ENCODE results near the gene ATG2A.
A peak's percentile ranks its signal among the peaks of the same experiment; 100 is the strongest.

DNA sequence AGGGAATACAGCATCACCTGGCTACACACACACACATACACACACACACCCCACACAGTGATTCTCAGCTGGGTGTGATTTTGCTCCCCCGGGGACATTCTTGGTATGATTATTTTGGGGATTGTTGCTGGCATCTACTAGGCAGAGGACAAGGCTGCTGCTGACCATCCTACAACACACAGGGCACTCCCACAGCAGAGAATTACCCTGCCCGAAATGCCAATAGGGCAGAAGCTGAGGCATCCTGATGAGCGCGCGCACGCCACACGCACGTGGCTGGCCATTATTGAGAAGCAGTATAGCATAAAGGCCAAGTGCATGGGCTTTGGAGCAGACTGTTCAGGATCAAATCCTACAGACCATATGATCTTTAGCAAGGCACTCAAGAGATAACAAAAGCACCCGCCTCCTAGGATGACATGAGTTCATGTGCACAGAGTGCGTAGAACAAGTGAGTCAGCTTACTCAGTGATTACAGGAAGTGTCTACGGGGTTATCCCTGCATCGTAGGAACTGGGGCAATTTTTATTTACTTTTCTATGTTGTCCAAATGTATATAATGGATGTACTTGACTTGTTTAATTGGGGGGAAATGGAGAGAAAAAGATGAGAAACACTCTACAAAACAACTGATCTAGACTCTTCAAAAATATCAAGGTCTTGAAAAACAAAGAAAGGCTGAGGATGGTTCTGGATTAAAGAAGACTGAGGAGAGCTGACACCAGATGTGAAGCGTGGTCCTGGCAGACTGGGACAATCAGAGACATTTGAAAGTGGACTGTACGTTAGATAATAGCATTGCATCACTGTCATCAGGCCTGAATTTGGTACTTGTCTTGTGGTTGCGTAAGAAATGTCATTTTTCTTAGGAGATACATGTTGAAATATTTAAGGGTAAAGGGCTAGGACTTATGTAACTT lies 31.4 kb downstream of the ATG2A start:
- TF ChIP-seq, protein P1, sequence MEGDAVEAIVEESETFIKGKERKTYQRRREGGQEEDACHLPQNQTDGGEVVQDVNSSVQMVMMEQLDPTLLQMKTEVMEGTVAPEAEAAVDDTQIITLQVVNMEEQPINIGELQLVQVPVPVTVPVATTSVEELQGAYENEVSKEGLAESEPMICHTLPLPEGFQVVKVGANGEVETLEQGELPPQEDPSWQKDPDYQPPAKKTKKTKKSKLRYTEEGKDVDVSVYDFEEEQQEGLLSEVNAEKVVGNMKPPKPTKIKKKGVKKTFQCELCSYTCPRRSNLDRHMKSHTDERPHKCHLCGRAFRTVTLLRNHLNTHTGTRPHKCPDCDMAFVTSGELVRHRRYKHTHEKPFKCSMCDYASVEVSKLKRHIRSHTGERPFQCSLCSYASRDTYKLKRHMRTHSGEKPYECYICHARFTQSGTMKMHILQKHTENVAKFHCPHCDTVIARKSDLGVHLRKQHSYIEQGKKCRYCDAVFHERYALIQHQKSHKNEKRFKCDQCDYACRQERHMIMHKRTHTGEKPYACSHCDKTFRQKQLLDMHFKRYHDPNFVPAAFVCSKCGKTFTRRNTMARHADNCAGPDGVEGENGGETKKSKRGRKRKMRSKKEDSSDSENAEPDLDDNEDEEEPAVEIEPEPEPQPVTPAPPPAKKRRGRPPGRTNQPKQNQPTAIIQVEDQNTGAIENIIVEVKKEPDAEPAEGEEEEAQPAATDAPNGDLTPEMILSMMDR (IDR thresholded peaks at IDR 0.05; ENCODE audit: insufficient read depth, low read length): no peak
- TF ChIP-seq POLR2AphosphoS5 (IDR thresholded peaks at IDR 0.05; ENCODE audit: low read depth): peak; percentile 37; the same call in 1 of the 2 replicates
- peak; percentile 59; the same call in 1 of the 2 replicates for TF ChIP-seq SPI1 (IDR thresholded peaks at IDR 0.05; ENCODE audit: borderline replicate concordance, low read depth)
- TF ChIP-seq, protein P2, sequence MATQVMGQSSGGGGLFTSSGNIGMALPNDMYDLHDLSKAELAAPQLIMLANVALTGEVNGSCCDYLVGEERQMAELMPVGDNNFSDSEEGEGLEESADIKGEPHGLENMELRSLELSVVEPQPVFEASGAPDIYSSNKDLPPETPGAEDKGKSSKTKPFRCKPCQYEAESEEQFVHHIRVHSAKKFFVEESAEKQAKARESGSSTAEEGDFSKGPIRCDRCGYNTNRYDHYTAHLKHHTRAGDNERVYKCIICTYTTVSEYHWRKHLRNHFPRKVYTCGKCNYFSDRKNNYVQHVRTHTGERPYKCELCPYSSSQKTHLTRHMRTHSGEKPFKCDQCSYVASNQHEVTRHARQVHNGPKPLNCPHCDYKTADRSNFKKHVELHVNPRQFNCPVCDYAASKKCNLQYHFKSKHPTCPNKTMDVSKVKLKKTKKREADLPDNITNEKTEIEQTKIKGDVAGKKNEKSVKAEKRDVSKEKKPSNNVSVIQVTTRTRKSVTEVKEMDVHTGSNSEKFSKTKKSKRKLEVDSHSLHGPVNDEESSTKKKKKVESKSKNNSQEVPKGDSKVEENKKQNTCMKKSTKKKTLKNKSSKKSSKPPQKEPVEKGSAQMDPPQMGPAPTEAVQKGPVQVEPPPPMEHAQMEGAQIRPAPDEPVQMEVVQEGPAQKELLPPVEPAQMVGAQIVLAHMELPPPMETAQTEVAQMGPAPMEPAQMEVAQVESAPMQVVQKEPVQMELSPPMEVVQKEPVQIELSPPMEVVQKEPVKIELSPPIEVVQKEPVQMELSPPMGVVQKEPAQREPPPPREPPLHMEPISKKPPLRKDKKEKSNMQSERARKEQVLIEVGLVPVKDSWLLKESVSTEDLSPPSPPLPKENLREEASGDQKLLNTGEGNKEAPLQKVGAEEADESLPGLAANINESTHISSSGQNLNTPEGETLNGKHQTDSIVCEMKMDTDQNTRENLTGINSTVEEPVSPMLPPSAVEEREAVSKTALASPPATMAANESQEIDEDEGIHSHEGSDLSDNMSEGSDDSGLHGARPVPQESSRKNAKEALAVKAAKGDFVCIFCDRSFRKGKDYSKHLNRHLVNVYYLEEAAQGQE (IDR thresholded peaks at IDR 0.05; ENCODE audit: insufficient replicate concordance, low read depth): no peak
- TF ChIP-seq GABPA (IDR thresholded peaks at IDR 0.05; ENCODE audit: low read depth): peak; percentile 11; the same call in 1 of the 2 replicates

Measured in HL-60 (cell line).